T follicular helper cell (primary cell): ENCODE data around the gene CYP1B1.
"Not testable (repeated sequence)": the region's sequence is repeated elsewhere in the genome, so short reads cannot be mapped to it uniquely, and the experiment has no call there.

Experiments used
- DNase-seq: peaks from one replicate; pipeline ENCODE4 v3.0.0-alpha.2; 2020; ENCODE audit warnings: low read depth
- total RNA-seq, 2 experiments: gene quantifications; one replicate each; lab custom pipeline; 2026; lab: John Stamatoyannopoulos, UW

Gene CYP1B1
- 0.84 to 10.0 reads per million in 2 experiments for total RNA-seq

DNA sequence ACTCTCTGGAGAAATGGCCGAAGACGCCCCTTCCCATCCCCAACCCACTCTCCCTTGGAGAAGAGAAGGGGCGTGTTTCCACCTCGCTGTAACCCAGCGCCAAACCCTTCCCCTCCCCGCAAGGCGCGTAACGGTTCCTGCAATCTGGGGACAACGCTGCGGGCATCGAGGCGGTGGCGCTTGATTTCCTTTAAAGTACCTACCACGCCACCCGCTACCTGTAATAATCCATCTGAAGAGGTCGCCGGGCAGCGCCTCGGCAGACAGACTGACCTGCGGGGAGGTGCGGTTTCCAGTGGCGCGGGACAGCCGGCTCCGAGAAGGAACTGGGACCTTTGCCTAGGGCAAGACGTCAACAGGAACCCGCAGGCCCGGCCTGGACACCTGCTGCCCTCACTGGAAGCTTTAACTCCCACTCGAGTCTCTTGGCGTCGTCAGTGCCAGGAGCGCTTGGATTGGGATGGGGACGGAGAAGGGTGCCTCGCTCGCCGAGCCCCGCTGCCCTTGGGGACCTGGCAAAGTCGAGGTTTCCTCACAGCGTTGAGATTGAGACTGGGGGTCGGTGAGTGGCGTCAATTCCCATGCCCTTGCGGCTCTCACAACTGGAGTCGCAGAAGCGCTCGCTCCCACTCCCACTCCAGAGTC lies at the start of gene CYP1B1:
Gene CYP1B1 (minus strand): TSS at position 645 of the 645 bp plus-strand sequence. CDS start 763 bp downstream, outside the sequence.
- DNase-seq, result no peak

DNA sequence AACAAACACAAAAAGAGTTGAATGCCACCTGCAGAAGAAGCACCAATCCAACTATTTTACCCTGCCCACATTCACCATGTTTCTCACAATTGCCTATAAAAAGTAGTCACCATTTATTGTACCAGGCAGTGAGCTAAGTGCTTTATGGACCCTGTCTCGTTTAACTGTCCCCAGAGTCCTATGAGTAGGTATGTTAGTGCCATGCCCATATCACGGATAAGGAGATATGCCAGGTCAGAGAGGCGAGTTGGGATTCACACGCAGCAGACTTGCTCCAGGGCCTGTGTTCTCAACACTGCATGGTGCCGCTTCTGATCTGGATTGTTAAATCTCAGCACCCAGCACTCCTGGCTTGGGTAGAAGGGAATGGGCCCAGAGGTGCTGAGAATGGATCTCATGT lies 49.1 kb upstream of the CYP1B1 start:
- no peak for DNase-seq

DNA sequence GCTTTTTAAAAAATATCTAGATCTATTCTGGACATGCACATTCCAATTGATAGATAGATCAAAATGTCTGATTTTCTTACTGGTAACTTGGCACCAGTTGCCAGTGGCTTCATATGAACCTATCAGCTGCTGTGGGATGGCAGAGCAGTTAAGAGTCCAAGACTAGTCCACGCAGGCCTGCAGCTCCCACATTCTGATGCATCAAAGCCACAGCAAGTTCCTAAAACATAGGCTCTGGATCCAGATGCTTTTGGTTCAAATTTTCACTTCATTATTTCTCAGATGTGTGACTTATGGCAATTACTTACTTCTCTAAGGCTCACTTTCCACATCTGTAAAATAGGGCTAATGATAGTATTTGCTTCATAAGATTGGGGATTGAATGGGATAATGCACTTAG lies 48.0 kb upstream of the CYP1B1 start:
- no peak for DNase-seq

- no peak for DNase-seq
Measured at GRCh38 chr2:38122344-38122743, 46.4 kb upstream of the CYP1B1 start.

- no peak for DNase-seq
Measured at GRCh38 chr2:38121481-38121880, 45.5 kb upstream of the CYP1B1 start.

DNA sequence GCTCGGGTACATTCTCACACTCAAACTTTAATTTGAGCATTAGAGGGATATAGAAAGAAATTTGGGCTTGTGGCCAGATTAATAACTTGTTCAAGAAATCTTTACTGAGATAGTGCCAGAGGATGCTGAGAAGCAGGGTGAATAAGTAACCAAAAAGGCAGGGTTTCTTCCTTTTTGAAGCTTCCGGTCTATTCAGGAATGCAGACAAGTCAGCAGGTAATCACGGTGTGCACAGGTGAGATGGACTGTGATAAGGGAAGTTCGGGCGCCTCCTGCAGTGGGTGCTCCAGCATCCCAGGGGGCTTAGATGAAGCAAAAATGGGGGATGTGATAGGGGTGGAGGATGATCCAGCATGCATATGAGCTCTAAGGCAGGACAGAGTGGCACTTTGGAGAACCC lies 44.9 kb upstream of the CYP1B1 start:
- DNase-seq, result no peak

DNA sequence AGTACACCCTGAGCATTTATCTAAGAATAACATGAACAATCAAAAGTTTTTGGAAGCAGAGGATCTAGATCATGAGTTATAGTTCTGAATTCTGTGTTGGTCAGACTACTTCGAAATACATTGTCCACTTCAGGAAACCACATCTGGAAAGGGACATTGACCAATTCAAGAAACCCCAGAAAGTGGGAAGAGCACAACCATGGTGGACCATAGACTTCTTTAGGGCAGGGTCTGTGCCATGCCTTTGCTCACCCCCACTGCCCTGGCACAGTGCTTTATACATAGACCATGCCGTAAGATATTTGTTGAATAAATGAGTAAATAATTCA lies 44.3 kb upstream of the CYP1B1 start:
- no peak for DNase-seq

DNA sequence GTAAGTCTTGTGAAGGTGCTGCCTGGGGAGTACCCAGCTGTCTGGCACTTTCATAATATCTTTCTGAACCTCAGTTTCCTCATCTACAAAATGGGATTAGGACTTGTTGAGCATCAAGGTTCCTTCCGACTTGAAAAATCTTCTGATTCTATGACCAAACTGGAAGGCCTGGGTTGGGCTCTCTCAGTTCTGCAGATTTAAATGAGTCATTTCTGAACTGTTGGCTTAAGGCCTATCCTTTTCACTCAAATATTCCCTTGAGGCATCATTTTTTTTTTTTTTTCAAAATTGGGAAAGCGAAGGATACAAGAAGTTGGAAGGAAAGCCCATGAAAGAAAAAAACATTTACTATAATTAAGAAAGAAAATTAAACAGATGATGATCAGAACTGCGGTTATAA lies 40.8 kb upstream of the CYP1B1 start:
- no peak for DNase-seq

DNA sequence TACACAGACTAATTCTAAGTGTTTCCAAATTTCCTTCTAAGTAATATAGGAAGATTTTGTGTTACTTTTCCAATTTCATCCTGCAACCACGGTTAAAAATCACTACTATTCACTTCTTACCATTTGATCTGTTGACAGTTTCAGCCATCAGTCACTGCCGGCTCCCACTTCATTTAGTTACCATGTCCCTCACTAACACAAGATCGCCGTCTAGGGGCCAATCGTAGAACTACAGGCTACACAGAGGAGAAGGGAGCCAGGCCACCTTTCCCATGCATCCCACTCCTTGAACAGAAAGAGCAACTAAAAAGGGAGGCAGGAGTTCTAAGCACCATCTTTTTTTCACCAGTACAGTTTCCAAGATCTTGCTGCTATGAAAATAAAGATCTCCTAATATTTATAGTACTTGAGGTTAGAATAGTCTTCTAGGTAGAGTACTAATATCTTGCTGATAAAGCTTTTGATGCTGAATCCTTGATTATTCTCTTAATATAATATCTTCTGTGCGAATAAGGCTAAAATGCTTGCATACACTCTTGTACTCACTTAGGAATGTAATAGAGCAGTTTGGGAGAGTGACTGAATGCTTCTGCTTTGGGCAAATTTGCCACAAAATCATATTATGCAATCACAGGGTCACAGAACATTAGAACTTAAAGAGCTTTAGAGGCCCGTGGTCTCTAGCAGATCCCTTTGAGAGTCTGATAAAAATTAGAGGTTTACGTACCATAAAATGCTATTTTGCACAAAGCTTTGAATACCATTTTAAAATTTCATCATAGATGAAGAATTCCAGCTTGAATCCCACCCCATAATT lies 39.5 kb upstream of the CYP1B1 start:
- DNase-seq, result peak; percentile 42

- DNase-seq, result no peak
Measured at GRCh38 chr2:38113981-38114708, 38.2 kb upstream of the CYP1B1 start.

- DNase-seq, result no peak
Measured at GRCh38 chr2:38113051-38113450, 37.1 kb upstream of the CYP1B1 start.

- DNase-seq, result not testable (repeated sequence)
Measured at GRCh38 chr2:38111350-38111749, 35.4 kb upstream of the CYP1B1 start.

DNA sequence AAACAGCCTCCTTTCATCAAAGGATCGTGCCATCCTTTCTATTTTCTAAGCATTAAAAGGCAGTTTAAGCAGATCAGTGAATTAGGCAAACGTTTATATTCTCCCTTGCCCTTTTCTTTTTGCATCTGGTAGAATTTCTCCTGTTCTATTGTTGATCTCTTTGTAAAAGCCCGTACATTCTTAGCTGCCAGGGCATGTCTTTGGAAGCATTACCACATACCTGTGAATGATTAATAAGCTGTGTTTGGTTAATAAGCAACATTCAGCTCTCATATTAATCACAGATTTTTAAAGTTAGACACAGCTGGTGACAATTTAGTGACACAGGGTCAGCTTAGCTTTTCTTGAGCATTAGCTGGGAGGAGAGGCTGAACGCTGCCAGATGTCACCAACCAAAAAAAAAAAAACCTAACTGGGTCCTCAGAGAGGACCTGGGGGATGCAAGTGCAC lies 33.8 kb upstream of the CYP1B1 start:
- DNase-seq, result no peak

DNA sequence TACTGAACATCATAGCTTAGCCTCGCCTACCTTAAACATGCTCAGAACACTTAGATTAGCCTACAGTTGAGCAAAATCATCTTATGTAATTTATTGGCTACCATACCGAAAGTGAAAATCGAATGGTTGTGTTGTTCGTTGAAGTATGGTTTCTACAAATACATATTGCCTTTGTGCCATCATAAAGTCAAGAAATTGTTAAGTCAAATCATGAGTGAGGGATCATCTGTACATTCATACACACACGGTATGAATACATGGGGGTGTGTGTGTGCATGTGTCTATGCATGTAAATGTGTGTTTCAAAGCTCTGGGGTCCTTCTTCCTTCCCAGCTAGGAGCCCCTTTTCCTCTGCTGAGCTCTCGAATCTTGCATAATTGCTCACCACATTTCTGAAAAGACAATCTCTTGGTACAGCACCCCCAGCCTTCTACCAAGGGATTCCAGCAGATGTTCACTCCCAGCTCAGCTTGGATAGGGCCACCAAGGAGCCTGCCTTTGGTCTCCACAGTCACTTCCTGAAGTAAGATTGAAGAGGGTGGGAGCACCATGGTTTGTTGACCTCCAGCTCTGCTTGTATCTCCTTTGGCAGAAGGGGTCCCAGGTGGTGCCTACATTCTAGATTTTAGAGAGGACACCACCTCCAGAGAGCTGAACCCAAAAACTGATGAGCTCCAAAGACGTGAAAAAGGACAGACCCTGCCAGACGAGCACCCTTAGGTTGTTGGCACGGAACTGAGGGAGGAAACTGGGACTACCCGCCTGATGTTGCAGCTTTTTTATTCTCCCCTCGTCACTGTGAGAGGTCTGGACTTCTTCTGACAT lies 33.2 kb upstream of the CYP1B1 start:
- DNase-seq, result no peak

- DNase-seq, result no peak
Measured at GRCh38 chr2:38107738-38108410, 31.9 kb upstream of the CYP1B1 start.

- DNase-seq, result no peak
Measured at GRCh38 chr2:38106405-38107094, 30.6 kb upstream of the CYP1B1 start.

DNA sequence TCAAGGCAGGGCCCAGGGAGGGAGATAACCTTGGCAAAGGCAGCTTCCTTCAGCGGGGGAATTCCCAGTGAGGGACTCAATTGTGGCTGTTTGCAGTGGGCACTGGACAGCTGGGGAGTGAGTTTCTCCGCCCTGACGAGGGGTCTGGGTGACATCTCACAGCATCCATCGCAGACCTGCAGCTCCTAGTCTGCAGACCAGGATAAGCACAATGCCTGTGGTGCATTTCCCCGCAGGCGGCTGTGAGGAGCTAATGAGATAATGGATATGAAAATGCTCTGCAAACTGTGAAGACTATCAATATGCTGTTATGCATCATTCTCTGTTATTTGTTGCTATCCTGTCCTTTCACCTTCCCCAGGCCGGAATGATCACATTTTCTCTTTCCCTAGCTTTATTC lies 30.0 kb upstream of the CYP1B1 start:
- no peak for DNase-seq

DNA sequence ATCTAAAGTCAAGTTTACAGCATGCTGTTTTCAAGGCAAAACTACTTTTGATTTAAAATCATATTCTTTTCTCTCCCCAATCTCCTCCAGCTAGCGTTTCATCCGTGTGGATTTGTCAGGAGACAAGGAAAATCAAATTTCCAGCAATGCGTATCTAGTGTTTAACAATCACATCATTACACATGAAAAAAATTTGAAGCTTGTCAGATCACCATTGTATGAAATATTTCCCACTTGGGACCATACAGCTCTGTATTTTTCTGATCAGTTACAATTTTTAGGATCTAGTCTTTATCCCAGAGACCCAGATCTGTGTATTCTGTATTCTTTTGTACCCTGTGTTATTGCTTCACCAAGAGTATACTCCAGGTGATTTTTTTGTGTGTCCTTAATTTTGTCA lies 28.6 kb upstream of the CYP1B1 start:
- no peak for DNase-seq

DNA sequence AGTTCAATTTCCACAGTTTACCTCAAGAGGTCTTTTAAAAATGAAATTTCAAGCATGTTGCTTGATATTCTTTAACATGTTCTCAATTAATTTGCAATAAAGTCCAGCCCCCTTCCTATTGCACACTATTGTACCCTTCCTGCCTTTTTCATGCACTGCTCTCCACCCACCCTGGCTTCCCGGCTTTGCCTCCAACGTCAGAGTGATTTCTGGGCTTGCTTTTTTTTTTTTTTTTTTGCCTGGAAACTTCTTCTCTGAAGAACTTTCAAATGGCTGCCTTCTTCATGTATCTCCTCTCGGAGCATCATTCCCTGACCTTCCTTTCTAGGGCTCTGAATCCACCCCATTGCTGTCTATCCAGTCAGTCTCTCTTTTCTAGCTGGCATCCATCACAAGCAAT lies 24.4 kb upstream of the CYP1B1 start:
- DNase-seq, result no peak

DNA sequence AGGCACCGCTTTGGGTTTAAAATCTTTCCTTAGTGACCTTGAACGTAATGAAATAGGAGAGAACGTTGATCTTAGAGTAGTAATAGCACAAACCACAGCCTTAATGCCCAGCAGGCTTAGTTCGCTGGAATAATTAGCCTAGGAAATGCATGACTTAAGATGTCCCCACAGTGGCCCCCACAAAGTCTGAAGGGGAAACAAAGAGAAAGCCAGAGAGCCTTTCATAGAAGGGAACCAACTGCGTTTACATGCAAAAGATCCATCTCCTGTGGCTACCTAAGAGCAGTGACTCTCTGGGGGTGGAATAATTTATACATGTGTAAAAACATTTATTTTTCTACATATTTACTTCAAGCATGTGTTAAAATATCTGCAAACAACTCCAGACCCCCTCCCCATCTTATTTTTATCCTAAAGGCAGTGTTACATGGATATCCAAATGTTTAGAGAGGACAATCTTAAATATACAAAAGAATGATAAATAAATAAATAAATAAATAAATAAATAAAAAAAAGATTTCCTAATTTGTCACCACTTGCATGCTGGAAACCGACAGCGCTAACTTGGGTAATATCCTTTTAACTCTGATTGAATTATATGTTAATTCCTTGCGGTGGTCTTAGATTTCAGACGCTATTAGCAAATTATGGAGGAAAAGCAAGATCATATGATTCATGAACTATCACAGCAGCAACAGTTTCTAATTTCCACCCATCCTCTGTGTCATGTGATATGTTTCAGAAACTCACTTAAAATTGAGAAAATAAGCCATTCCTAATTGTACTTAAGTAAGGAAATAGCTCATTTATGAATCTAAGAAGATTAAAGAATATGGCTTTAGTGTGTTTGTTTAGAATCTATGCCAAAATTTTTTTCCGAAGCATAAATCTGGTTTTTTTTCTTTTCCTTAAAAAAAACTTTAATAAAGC lies 23.4 kb upstream of the CYP1B1 start:
- DNase-seq, result no peak
